Measurements from ENCODE around the gene RAMP3. TPM values are rescaled to one million over a fixed set of nuclear protein-coding genes. Genes with fewer than 3 reads are reported as not detected.
"Not testable (repeated sequence)": the region's sequence is repeated elsewhere in the genome, so short reads cannot be mapped to it uniquely, and the experiment has no call there.

The RAMP3 gene
- total RNA-seq, 2 experiments from 2014 or later, result not detected

DNA sequence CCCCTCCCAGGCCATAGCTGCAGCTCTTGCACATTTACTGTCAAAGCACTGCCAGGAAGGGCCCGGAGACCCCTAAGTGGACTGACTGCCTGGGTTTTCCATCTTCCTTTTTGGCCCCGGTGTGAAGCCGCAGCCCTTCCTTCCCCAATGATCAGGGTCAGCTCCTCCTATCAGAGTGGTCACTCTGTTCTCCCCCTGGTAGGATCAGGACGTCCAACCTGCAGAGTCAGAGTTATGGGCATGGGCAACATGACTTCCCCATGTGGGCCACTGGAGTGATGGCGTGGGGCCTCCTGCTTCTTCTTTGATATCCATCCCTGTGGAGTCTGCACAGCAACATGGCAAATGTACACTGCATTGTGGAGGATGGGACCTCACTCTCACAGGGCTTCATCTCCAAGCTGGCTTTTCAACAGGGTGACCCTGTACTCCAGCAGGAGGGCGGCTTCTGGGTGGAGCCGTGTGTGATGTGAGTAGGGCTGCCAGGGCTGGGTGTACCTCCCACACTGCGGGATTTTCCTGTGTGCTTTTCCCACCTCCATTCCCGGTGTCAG is 6.4 kb upstream of the RAMP3 start:
- ChIA-PET POLR2A (no interaction called here), CTCF (interaction anchor here (1.8 to 11.4 kb wide), 2 partner anchors 15 to 108 kb away, joined by 8 to 141 read pairs; no protein-coding TSS in a partner anchor)
- intact Hi-C loops (cut with micrococcal nuclease), result no loop called here
- Mint-ChIP-seq H3K27me3 (peaks cover 6% of the 10 kb centered on the region), H3K27ac (no peak overlapping the region), H3K4me3 (no peak overlapping the region), H3K36me3 (no peaks in the 10 kb centered on the region), H3K4me1 (ENCODE audit: low read depth) (no peaks in the 10 kb centered on the region), H3K9me3 (no peaks in the 10 kb centered on the region)
- no peak for DNase-seq

DNA sequence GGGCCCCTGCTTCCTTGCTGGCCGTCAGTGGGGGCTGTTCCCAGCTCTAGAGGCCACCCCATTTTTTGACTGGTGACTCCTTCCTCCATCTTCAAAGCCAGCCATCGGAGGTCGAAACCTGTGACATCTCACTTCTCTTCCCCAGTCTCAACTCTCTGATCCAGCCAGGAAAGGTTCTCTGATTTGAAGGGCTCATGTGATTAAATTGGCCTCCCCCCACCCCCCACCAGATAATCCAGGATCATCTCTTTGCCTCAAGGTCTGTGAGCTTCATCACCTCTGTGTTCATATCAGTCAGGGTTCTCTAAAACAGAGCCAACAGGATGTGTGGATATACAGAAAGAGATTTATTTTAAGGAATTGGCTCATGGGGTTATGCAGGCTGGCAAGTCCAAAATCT is 5.6 kb upstream of the RAMP3 start:
- intact Hi-C loops (cut with micrococcal nuclease), result no loop called here
- ChIA-PET POLR2A (no interaction called here), CTCF (interaction anchor here (1.8 to 11.4 kb wide), 2 partner anchors 16 to 108 kb away, joined by 8 to 141 read pairs; no protein-coding TSS in a partner anchor)
- no peak for DNase-seq
- Mint-ChIP-seq H3K4me3 (no peak overlapping the region), H3K27ac (no peak overlapping the region), H3K36me3 (no peaks in the 10 kb centered on the region), H3K9me3 (no peaks in the 10 kb centered on the region), H3K4me1 (ENCODE audit: low read depth) (no peaks in the 10 kb centered on the region), H3K27me3 (peaks cover 9% of the 10 kb centered on the region)

DNA sequence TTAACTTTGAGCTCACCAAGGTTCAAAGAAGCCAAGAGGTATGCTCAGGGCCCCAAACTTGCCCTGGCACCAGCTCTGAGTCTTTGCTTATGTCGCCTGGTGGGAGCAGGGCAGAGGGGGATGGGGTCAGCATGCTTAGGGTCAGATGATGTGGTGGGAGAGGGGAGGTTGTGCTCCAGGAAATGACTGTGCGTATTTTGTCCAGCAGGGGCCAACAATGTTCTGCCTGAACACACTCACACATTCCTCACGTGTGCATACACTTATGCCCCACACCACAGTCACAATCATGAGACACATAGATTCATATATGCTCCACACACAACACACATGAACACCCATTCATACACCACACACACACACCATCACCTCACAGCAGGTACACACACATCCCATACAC is 4.4 kb upstream of the RAMP3 start:
- DNase-seq, result no peak
- no peak overlapping the region for H3K27ac Mint-ChIP-seq
- peaks cover 14% of the 10 kb centered on the region for H3K27me3 Mint-ChIP-seq
- POLR2A ChIA-PET, result no interaction called here
- intact Hi-C loops (cut with micrococcal nuclease), result no loop called here
- CTCF ChIA-PET, result interaction anchor here (0.9 to 11.4 kb wide), 4 partner anchors 17 to 111 kb away, joined by 3 to 141 read pairs (median 6); no protein-coding TSS in a partner anchor
- H3K4me1 Mint-ChIP-seq (ENCODE audit: low read depth), result no peaks in the 10 kb centered on the region
- H3K9me3 Mint-ChIP-seq, result no peaks in the 10 kb centered on the region
- no peaks in the 10 kb centered on the region for H3K36me3 Mint-ChIP-seq
- H3K4me3 Mint-ChIP-seq, result no peak overlapping the region

DNA sequence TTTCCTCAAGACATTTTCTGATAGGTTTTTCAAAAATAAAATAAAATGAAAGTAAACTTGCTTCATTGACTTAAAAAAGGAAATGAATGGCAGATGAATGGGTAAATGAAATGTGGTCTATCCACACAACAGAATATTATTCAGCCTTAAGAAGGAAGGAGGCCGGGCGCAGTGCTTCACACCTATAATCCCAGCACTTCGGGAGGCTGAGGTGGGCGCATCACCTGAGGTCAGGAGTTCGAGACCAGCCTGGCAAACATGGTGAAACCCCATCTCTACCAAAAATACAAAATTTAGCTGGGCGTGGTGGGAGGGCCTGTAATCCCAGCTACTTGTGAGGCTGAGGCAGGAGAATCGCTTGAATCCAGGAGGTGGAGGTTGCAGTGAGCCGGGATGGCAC is 3.7 kb upstream of the RAMP3 start:
- CTCF ChIA-PET, result interaction anchor here (0.7 to 11.4 kb wide), 10 partner anchors 18 to 318 kb away, joined by 3 to 141 read pairs (median 4); no protein-coding TSS in a partner anchor
- H3K4me1 Mint-ChIP-seq (ENCODE audit: low read depth); H3K27ac Mint-ChIP-seq; H3K36me3 Mint-ChIP-seq; H3K9me3 Mint-ChIP-seq; DNase-seq; POLR2A ChIA-PET; H3K4me3 Mint-ChIP-seq: not testable (repeated sequence)
- H3K27me3 Mint-ChIP-seq, result peaks cover 18% of the 10 kb centered on the region
- intact Hi-C loops (cut with micrococcal nuclease), result loop anchor here (1.0 to 2.0 kb wide), 2 partner anchors 106 to 701 kb away; no protein-coding TSS in a partner anchor

DNA sequence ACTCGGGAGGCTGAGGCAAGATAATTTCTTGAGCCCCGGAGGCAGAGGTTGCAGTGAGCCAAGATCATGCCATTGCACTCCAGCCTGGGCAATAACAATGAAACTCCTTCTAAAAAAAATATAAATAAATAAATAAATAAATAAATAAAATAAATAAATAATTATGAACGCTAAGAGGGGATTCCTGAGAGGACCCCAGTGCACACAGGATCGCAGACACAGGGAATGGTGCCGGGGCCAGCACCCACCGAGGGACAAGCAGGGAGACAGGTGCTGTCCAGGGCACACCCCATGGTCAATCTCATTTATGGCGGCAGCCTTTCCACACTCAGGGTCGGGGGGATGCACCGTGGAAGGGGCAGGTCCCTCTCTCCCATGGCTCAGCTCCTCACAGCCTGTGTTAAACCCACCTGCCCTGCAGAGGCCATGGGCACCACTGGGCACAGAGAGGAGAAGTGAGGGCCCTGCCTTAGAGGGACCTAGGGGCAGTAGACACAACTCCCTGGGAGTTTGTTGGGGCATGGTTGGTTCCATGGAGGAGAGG is 2.2 kb upstream of the RAMP3 start:
- POLR2A ChIA-PET, result no interaction called here
- no peak for DNase-seq
- CTCF ChIA-PET, result interaction anchor here (1.0 to 11.4 kb wide), 4 partner anchors 18 to 104 kb away, joined by 3 to 141 read pairs (median 6); no protein-coding TSS in a partner anchor
- no peak overlapping the region for H3K27ac Mint-ChIP-seq
- H3K9me3 Mint-ChIP-seq, result no peaks in the 10 kb centered on the region
- no peak overlapping the region for H3K4me3 Mint-ChIP-seq
- H3K4me1 Mint-ChIP-seq (ENCODE audit: low read depth), result no peaks in the 10 kb centered on the region
- no peaks in the 10 kb centered on the region for H3K36me3 Mint-ChIP-seq
- intact Hi-C loops (cut with micrococcal nuclease), result loop anchor here (2.0 kb wide), 1 partner anchor 699 kb away; no protein-coding TSS in a partner anchor
- H3K27me3 Mint-ChIP-seq, result peaks cover 18% of the 10 kb centered on the region

DNA sequence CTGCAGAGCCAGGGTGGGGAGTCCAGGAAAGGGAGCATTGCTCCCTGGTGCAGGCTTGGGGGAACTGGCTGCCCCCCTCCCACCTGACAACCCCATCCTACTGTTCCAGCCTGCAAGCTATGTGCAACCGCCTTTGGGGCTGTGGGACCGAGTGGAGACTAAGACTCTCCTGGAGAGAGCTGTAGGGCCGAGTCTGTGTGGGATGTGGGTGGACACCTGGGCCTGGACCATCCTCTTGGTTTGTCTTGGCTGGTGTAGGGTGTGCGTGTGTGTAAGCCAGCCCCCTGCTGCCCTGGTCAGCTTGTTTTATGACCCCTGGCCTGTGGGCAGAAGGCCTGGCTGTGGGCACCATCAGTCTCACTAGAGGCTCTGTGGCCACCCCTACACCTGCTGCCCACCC is 1.6 kb upstream of the RAMP3 start:
- no peaks in the 10 kb centered on the region for H3K4me1 Mint-ChIP-seq (ENCODE audit: low read depth)
- intact Hi-C loops (cut with micrococcal nuclease), result loop anchor here (2.0 kb wide), 1 partner anchor 699 kb away; no protein-coding TSS in a partner anchor
- no peaks in the 10 kb centered on the region for H3K36me3 Mint-ChIP-seq
- CTCF ChIA-PET, result interaction anchor here (0.9 to 11.4 kb wide), 4 partner anchors 36 to 104 kb away, joined by 3 to 141 read pairs (median 3); no protein-coding TSS in a partner anchor
- DNase-seq, result no peak
- no peaks in the 10 kb centered on the region for H3K9me3 Mint-ChIP-seq
- peaks cover 18% of the 10 kb centered on the region for H3K27me3 Mint-ChIP-seq
- no peak overlapping the region for H3K27ac Mint-ChIP-seq
- POLR2A ChIA-PET, result no interaction called here
- no peak overlapping the region for H3K4me3 Mint-ChIP-seq

DNA sequence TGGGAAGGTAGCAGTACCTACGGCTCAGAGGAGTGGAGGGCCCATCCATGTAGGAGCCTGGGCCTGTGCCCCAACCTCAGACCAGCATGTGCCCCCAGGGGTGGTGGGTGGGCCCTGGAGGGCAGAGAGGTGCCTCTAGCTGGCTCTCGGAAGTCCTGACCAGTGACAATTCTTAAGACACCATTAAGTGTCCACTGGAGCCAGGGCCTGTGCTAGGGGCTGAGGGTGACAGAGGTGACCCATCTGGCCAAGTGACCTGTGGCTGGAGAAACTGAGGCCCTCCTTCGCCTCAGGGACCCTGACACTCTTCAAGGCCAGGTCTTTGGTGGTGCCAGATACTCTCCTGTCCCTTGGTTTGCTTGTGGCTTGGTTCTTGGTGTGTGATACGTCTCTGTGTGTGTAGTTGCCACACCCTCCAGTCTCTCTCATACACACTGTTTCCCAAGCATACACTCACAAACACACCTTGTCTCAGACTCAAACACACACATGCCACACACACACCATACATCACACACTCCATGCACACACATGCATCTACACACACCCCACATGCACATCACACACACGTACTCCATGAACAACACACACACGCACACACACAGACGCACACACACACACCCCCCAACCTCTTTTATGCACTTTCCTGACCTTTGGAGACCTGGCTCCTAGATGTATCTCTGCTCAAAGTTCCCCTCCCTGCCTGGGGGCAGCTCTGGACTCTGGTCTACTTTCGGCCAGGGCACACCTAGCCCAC is 897 bp upstream of the RAMP3 start:
- H3K27ac Mint-ChIP-seq, result no peak overlapping the region
- intact Hi-C loops (cut with micrococcal nuclease), result no loop called here
- ChIA-PET CTCF (interaction anchor here (0.9 to 11.4 kb wide), 3 partner anchors 35 to 103 kb away, joined by 3 to 141 read pairs (median 3); no protein-coding TSS in a partner anchor), POLR2A (no interaction called here)
- H3K36me3 Mint-ChIP-seq, result no peaks in the 10 kb centered on the region
- no peaks in the 10 kb centered on the region for H3K4me1 Mint-ChIP-seq (ENCODE audit: low read depth)
- H3K4me3 Mint-ChIP-seq, result no peak overlapping the region
- DNase-seq, result no peak
- H3K27me3 Mint-ChIP-seq, result peaks cover 18% of the 10 kb centered on the region
- no peaks in the 10 kb centered on the region for H3K9me3 Mint-ChIP-seq

DNA sequence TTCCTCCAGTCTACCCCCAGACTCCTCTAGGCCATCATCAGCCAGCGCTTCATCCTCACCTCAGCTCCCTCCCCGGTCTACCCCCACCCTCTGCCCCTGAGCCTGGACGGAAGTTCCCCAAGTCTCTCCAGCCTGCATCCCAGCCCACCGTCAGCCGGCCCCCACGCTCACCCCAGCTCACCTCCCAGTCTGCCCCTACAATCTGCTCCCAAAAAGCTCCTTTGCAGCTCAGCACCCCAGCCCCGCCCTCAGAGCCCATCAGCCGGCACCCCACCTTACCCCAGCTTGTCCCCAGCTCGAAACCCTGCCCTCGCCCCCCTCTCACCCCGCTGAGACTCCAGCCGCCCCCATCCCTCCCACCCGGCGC is 322 bp upstream of the RAMP3 start:
- H3K4me3 Mint-ChIP-seq, result no peak overlapping the region
- H3K4me1 Mint-ChIP-seq (ENCODE audit: low read depth), result no peaks in the 10 kb centered on the region
- H3K36me3 Mint-ChIP-seq, result no peaks in the 10 kb centered on the region
- H3K27me3 Mint-ChIP-seq, result peaks cover 18% of the 10 kb centered on the region
- no peak overlapping the region for H3K27ac Mint-ChIP-seq
- intact Hi-C loops (cut with micrococcal nuclease), result no loop called here
- CTCF ChIA-PET, result interaction anchor here (11.4 kb wide), 1 partner anchor 102 kb away, joined by 141 read pairs; no protein-coding TSS in a partner anchor
- POLR2A ChIA-PET, result no interaction called here
- no peaks in the 10 kb centered on the region for H3K9me3 Mint-ChIP-seq
- no peak for DNase-seq

DNA sequence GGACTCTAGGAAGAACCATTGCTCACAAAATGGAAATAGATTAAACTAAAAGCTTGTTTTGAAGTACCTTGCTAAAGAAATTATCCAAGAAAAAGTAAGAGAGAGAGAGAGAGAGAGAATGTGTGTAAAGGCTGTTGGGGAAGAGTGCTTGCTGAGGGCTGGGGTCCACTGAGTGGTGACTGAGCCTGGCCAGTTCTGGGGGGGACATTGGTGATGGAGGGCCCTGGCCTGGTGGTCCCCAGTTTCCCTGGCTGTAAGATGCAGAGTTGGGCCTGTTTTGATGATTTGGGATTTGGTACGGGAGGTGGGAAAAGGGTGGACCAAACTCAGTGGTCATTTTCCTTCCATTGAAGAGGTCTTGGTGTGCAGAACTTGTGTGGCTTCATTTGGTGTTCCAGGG is 880 bp downstream of the RAMP3 start:
- no peaks in the 10 kb centered on the region for H3K4me1 Mint-ChIP-seq (ENCODE audit: low read depth)
- H3K27me3 Mint-ChIP-seq, result peaks cover 18% of the 10 kb centered on the region
- H3K9me3 Mint-ChIP-seq, result no peaks in the 10 kb centered on the region
- intact Hi-C loops (cut with micrococcal nuclease), result no loop called here
- CTCF ChIA-PET, result interaction anchor here (0.7 to 11.4 kb wide), 4 partner anchors 15 to 696 kb away, joined by 3 to 141 read pairs (median 4); no protein-coding TSS in a partner anchor
- no peak overlapping the region for H3K27ac Mint-ChIP-seq
- no peak overlapping the region for H3K4me3 Mint-ChIP-seq
- no peaks in the 10 kb centered on the region for H3K36me3 Mint-ChIP-seq
- DNase-seq, result no peak
- POLR2A ChIA-PET, result no interaction called here

DNA sequence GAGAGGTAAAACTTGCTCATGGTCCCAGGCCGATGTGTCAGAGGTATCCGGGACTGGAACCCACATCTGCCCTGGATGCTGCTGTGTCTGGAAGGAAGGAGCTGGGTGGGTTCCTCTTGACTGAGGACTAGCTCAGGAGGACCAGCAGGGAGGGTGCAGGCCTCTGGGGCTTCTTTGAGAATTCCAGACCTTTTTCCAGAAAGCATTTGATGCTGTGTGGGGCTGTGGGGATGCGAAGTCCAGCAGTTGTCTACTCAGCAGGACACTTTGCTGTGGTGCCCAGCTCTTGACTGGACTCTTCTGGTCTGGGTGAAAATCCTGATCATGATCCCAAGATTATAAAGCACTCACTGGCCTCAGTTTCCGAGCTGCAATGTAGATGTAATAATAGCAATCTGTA is 1.7 kb downstream of the RAMP3 start:
- Mint-ChIP-seq H3K27ac (no peak overlapping the region), H3K4me1 (ENCODE audit: low read depth) (no peaks in the 10 kb centered on the region), H3K36me3 (no peaks in the 10 kb centered on the region), H3K27me3 (peaks cover 18% of the 10 kb centered on the region), H3K9me3 (no peaks in the 10 kb centered on the region), H3K4me3 (no peak overlapping the region)
- DNase-seq, result no peak
- ChIA-PET POLR2A (no interaction called here), CTCF (interaction anchor here (0.9 to 11.4 kb wide), 3 partner anchors 14 to 695 kb away, joined by 3 to 141 read pairs (median 3); no protein-coding TSS in a partner anchor)
- intact Hi-C loops (cut with micrococcal nuclease), result no loop called here

DNA sequence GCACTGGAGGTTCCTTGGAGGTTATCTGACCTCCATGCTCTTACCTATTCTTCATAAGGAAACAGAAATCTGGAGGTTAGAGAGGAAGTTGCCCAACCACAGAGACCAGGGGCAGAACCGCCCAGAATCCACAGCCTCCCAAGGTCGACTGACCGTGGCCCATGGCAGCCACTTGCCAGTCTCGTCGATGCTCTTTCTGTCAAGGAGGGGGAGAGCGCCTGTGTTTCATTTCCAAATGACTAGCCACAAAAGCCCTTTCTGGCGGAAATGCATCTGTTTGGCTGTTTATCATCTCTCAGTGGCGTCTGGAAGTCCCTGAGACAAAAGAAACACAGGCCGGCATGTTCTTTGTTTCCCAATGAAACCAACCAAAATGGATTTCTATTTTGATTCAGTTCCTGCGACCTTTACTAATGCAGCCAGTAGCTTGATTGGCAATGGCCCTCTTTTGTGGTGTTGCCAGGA is 2.9 kb downstream of the RAMP3 start:
- CTCF ChIA-PET, result no interaction called here
- no peak overlapping the region for H3K27ac Mint-ChIP-seq
- intact Hi-C loops (cut with micrococcal nuclease), result no loop called here

DNA sequence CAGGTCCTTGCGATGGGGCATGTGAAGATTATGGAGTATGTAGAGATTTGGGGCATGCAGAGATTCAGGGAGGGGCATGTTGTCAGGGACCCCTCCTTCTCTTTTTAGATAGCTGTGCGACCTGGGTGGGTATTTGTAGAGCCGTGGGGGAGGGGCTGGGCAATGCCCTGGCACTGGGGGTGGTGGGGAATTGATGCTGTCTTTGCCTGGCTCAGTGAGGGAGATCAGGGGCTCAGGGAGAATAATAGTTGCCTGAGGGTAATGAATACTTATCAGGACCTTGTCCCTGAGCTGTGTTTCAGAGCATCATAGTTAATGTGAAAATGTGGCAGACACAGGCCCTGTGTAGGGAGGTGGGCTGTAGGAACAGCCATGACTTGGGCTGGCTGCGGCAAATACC is 3.5 kb downstream of the RAMP3 start:
- Mint-ChIP-seq H3K27me3 (peaks cover 14% of the 10 kb centered on the region), H3K4me3 (no peak overlapping the region), H3K36me3 (no peaks in the 10 kb centered on the region), H3K4me1 (ENCODE audit: low read depth) (no peaks in the 10 kb centered on the region), H3K27ac (no peak overlapping the region), H3K9me3 (no peaks in the 10 kb centered on the region)
- intact Hi-C loops (cut with micrococcal nuclease), result no loop called here
- CTCF ChIA-PET, result no interaction called here
- POLR2A ChIA-PET, result no interaction called here
- no peak for DNase-seq

More for the DNA sequence above, 2.9 kb downstream of the RAMP3 start:
- no peak for DNase-seq
- Mint-ChIP-seq H3K27me3 (peaks cover 14% of the 10 kb centered on the region), H3K4me3 (no peak overlapping the region), H3K9me3 (no peaks in the 10 kb centered on the region), H3K36me3 (no peaks in the 10 kb centered on the region), H3K4me1 (ENCODE audit: low read depth) (no peaks in the 10 kb centered on the region)
- POLR2A ChIA-PET, result no interaction called here

All from activated CD4-positive, alpha-beta memory T cell treated with anti-CD3 and anti-CD28 coated beads for 36 hours (primary cell).